ENCODE data around the gene STX2.

Gene STX2

GRCh38 chr12:130744274-130744673, 94.8 kb downstream of the STX2 start:
- H3K4me3 ChIP-seq (ENCODE audit: low read length): no peak overlapping the region
- no peaks in the 10 kb centered on the region for H3K9me3 ChIP-seq (ENCODE audit: control insufficient read depth, low read length)
- H3K9ac ChIP-seq (ENCODE audit: low read length): no peak overlapping the region
- H3K4me1 ChIP-seq (ENCODE audit: control insufficient read depth, insufficient read depth, low read length): peaks cover 5% of the 10 kb centered on the region
- H3K27me3 ChIP-seq (ENCODE audit: control insufficient read depth, insufficient read depth, low read length): peaks cover 4% of the 10 kb centered on the region
- H3K36me3 ChIP-seq (ENCODE audit: control insufficient read depth, insufficient read depth, low read length): no peaks in the 10 kb centered on the region

GRCh38 chr12:130743606-130744005, 95.4 kb downstream of the STX2 start:
- no peak overlapping the region for H3K9ac ChIP-seq (ENCODE audit: low read length)
- H3K36me3 ChIP-seq (ENCODE audit: control insufficient read depth, insufficient read depth, low read length): no peaks in the 10 kb centered on the region
- H3K4me1 ChIP-seq (ENCODE audit: control insufficient read depth, insufficient read depth, low read length): peaks cover 5% of the 10 kb centered on the region
- peaks cover 4% of the 10 kb centered on the region for H3K27me3 ChIP-seq (ENCODE audit: control insufficient read depth, insufficient read depth, low read length)
- H3K9me3 ChIP-seq (ENCODE audit: control insufficient read depth, low read length): no peaks in the 10 kb centered on the region
- H3K4me3 ChIP-seq (ENCODE audit: low read length): no peak overlapping the region

- no peak overlapping the region for H3K4me3 ChIP-seq (ENCODE audit: low read length)
- H3K36me3 ChIP-seq (ENCODE audit: control insufficient read depth, insufficient read depth, low read length): no peaks in the 10 kb centered on the region
- H3K4me1 ChIP-seq (ENCODE audit: control insufficient read depth, insufficient read depth, low read length): peaks cover 5% of the 10 kb centered on the region
- peaks cover 4% of the 10 kb centered on the region for H3K27me3 ChIP-seq (ENCODE audit: control insufficient read depth, insufficient read depth, low read length)
- no peak overlapping the region for H3K9ac ChIP-seq (ENCODE audit: low read length)
- H3K9me3 ChIP-seq (ENCODE audit: control insufficient read depth, low read length): no peaks in the 10 kb centered on the region
Observed at GRCh38 chr12:130743176-130743575, 95.9 kb downstream of the STX2 start.

GRCh38 chr12:130742716-130743115, 96.3 kb downstream of the STX2 start:
- Histone ChIP-seq H3K27me3 (ENCODE audit: control insufficient read depth, insufficient read depth, low read length) (peaks cover under 1% of the 10 kb centered on the region), H3K9me3 (ENCODE audit: control insufficient read depth, low read length) (no peaks in the 10 kb centered on the region), H3K4me1 (ENCODE audit: control insufficient read depth, insufficient read depth, low read length) (peaks cover 1% of the 10 kb centered on the region), H3K9ac (ENCODE audit: low read length) (no peak overlapping the region), H3K4me3 (ENCODE audit: low read length) (no peak overlapping the region), H3K36me3 (ENCODE audit: control insufficient read depth, insufficient read depth, low read length) (no peaks in the 10 kb centered on the region)

GRCh38 chr12:130742112-130742511, 96.9 kb downstream of the STX2 start:
- H3K9me3 ChIP-seq (ENCODE audit: control insufficient read depth, low read length): no peaks in the 10 kb centered on the region
- H3K9ac ChIP-seq (ENCODE audit: low read length): no peak overlapping the region
- no peaks in the 10 kb centered on the region for H3K4me1 ChIP-seq (ENCODE audit: control insufficient read depth, insufficient read depth, low read length)
- no peaks in the 10 kb centered on the region for H3K36me3 ChIP-seq (ENCODE audit: control insufficient read depth, insufficient read depth, low read length)
- H3K27me3 ChIP-seq (ENCODE audit: control insufficient read depth, insufficient read depth, low read length): no peaks in the 10 kb centered on the region
- no peak overlapping the region for H3K4me3 ChIP-seq (ENCODE audit: low read length)

Data from mucosa of stomach (tissue), 1 donor.